Psoas muscle (tissue), 8 donors: ENCODE results near the gene EFCAB11. TPM values are rescaled to one million over a fixed set of nuclear protein-coding genes. Genes with fewer than 3 reads are reported as not detected.

ENCODE experiments used
- ATAC-seq, 4 donors: fragments of 200-7000 bp; cut with Tn5 transposase; one replicate each; pipeline ENCODE4 v1.9.1; 2020; ENCODE audit warnings: moderate library complexity in 3 of 4, mild to moderate bottlenecking in 2 of 4
- DNase-seq, 2 donors: peaks; one replicate each; pipeline ENCODE4 v3.0.0-alpha.2; 2020
- H3K27ac ChIP-seq: fragments of 200-600 bp; one replicate; pipeline ENCODE4 v1.8.0; 2022
- H3K27me3 ChIP-seq, 3 donors: fragments of 200-600 bp in 1 of 3; one replicate each; pipeline versions ENCODE4 v1.6.1 to v1.8.0; 2013 to 2022; ENCODE audit warnings: low read length in 2 of 3, mild to moderate bottlenecking in 2 of 3, moderate library complexity in 1 of 3; ENCODE audit not compliant: insufficient read depth in 3 of 3
- H3K36me3 ChIP-seq, 2 donors: fragments of 200-600 bp in 1 of 2; one replicate each; pipeline versions ENCODE4 v1.6.1 to v1.8.0; 2013 to 2022; ENCODE audit warnings: low read depth in 1 of 2, mild to moderate bottlenecking in 1 of 2, moderate library complexity in 1 of 2; ENCODE audit not compliant: insufficient read depth in 1 of 2
- H3K4me1 ChIP-seq: fragments of 200-600 bp; one replicate; pipeline ENCODE4 v1.8.0; 2022
- H3K4me3 ChIP-seq: fragments of 200-600 bp; one replicate; pipeline ENCODE4 v1.8.0; 2022; ENCODE audit warnings: mild to moderate bottlenecking
- H3K9me3 ChIP-seq: fragments of 200-600 bp; one replicate; pipeline ENCODE4 v1.8.0; 2022
- CTCF ChIP-seq: fragments of 200-600 bp; IDR thresholded peaks from one replicate; pipeline ENCODE4 v1.8.0; 2022; ENCODE audit warnings: antibody characterized with exemption
- WGBS, 3 donors: extraction: QIAGEN DNeasy Blood & Tissue Kit; methylation state at CpG; one replicate each; pipeline versions ENCODE4 v1.1.6 to v1.1.7; 2013; 5-methylcytosine and 5-hydroxymethylcytosine counted together
- intact Hi-C, 2 donors: fragments of 100-400 bp; cut with DNase I; formaldehyde crosslinking; loops; one replicate each; pipeline versions ENCODE4 v1.11.0 to v1.14.2; 2022
- polyA plus RNA-seq, 3 donors: library from polyadenylated mRNA; stranded (reverse); fragments of 200-250 nt; gene quantifications; one replicate each; pipeline ENCODE4 v1.2.3, GENCODE V29; 2013
- total RNA-seq, 4 donors: library from RNA; stranded (reverse); fragmentation: NEBNext Ultra II Directional in 2 of 4; extraction: Animal tissue kit (Norgen Biotek cat#: 25700) in 2 of 4; gene quantifications; one replicate each; pipeline versions ENCODE4 v1.2.1 to v1.2.4, GENCODE V29; 2021 to 2023
- donor health status: healthy with polysubstance abuse.
- donor health status: DM: no; HTN: no; CAD: no; lungs with moderate emphysema.
- donor health status: Bipolar disorder and iron deficiency.
- donor health status: healthy.
- donor health status: DM: yes; HTN: yes; CAD: no.
- donor health status: DM: no; HTN: no; CAD: no.
- donor health status: DM: no; HTN: no; CAD: no.
- donor health status: DM: yes; HTN: yes; CAD: no.

The EFCAB11 gene
- total and polyA plus RNA-seq, 7 donors = 0.59 to 5.3 (median 2.4) TPM

- Histone ChIP-seq H3K27ac (no peak overlapping the region), H3K4me3 (no peak overlapping the region), H3K36me3 (peaks cover 1 to 69% of the 10 kb centered on the region in 2 donors), H3K4me1 (no peaks in the 10 kb centered on the region), H3K9me3 (no peaks in the 10 kb centered on the region), H3K27me3 (no peaks in the 10 kb centered on the region)
- WGBS, 3 donors = 53 to 56% (median 55%) methylated on average over 7 of the region's 7 CpGs
- peak; percentile 86 for TF ChIP-seq CTCF
- peak; percentile 86 to 93 (median 89) for ATAC-seq
- peak; percentile 54 to 74 for DNase-seq
- intact Hi-C loops = loop anchor here in 1 of 2 donors (5.0 kb wide), 1 partner anchor 264 kb away; no protein-coding TSS in a partner anchor
Observed at GRCh38 chr14:89973234-89973823, 18.8 kb upstream of the EFCAB11 start.

- no peak for TF ChIP-seq CTCF
- Histone ChIP-seq H3K4me3 (no peak overlapping the region), H3K27ac (no peak overlapping the region), H3K27me3 (no peaks in the 10 kb centered on the region), H3K4me1 (no peaks in the 10 kb centered on the region), H3K9me3 (no peaks in the 10 kb centered on the region), H3K36me3 (peaks cover 3 to 67% of the 10 kb centered on the region in 2 donors)
- intact Hi-C loops = no loop called here
- DNase-seq (no peak), ATAC-seq (no peak)
- 94 to 99% (median 97%) methylated on average over 1 of the region's 1 CpG for WGBS, 3 donors
Observed at GRCh38 chr14:89965839-89966238, 11.3 kb upstream of the EFCAB11 start.

- no peak overlapping the region for H3K27ac ChIP-seq
- intact Hi-C loops = no loop called here
Observed at GRCh38 chr14:89963288-89963978, 8.9 kb upstream of the EFCAB11 start.

GRCh38 chr14:89960914-89961313 is 6.4 kb upstream of the EFCAB11 start:
- 83 to 88% (median 86%) methylated on average over 3 of the region's 3 CpGs for WGBS, 3 donors
- no peaks in the 10 kb centered on the region for H3K9me3 ChIP-seq
- H3K4me1 ChIP-seq = peaks cover 14% of the 10 kb centered on the region
- no peak overlapping the region for H3K4me3 ChIP-seq
- peaks cover 0 to 39% of the 10 kb centered on the region in 2 donors for H3K36me3 ChIP-seq
- TF ChIP-seq CTCF = no peak
- intact Hi-C loops = no loop called here
- no peak overlapping the region for H3K27ac ChIP-seq
- no peak for ATAC-seq
- DNase-seq = no peak
- no peaks in the 10 kb centered on the region for H3K27me3 ChIP-seq

More at GRCh38 chr14:89963288-89963978, 8.9 kb upstream of the EFCAB11 start:
- 95 to 97% (median 95%) methylated on average over 10 of the region's 10 CpGs for WGBS, 3 donors
- Histone ChIP-seq H3K27me3 (no peaks in the 10 kb centered on the region), H3K4me1 (no peaks in the 10 kb centered on the region), H3K9me3 (no peaks in the 10 kb centered on the region), H3K4me3 (no peak overlapping the region), H3K36me3 (peaks cover 3 to 61% of the 10 kb centered on the region in 2 donors)
- no peak for TF ChIP-seq CTCF
- ATAC-seq = no peak
- DNase-seq = no peak
